ENCODE data around the gene RAVER1.

- no peak for TF ChIP-seq MAX (IDR thresholded peaks at IDR 0.05; ENCODE audit: low read depth, low read length)
- TF ChIP-seq, protein P1, sequence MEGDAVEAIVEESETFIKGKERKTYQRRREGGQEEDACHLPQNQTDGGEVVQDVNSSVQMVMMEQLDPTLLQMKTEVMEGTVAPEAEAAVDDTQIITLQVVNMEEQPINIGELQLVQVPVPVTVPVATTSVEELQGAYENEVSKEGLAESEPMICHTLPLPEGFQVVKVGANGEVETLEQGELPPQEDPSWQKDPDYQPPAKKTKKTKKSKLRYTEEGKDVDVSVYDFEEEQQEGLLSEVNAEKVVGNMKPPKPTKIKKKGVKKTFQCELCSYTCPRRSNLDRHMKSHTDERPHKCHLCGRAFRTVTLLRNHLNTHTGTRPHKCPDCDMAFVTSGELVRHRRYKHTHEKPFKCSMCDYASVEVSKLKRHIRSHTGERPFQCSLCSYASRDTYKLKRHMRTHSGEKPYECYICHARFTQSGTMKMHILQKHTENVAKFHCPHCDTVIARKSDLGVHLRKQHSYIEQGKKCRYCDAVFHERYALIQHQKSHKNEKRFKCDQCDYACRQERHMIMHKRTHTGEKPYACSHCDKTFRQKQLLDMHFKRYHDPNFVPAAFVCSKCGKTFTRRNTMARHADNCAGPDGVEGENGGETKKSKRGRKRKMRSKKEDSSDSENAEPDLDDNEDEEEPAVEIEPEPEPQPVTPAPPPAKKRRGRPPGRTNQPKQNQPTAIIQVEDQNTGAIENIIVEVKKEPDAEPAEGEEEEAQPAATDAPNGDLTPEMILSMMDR (IDR thresholded peaks at IDR 0.05; ENCODE audit: low read depth, low read length): no peak
- no peak for TF ChIP-seq POLR2A (IDR thresholded peaks at IDR 0.05; ENCODE audit: extremely low read depth, insufficient read length)
- TF ChIP-seq MYC (IDR thresholded peaks at IDR 0.05; ENCODE audit: low read depth, low read length): no peak
Measured at GRCh38 chr19:10374931-10375330, 41.6 kb upstream of the RAVER1 start.

Data from NB4 (cell line).